Gastroesophageal sphincter (tissue), 4 donors: ENCODE data around the gene BCS1L. TPM values are rescaled to one million over a fixed set of nuclear protein-coding genes. Genes with fewer than 3 reads are reported as not detected.

Experiments
- ATAC-seq: fragments of 150-250 bp; one replicate; pipeline ENCODE4 v1.9.1; 2016; ENCODE audit warnings: mild to moderate bottlenecking, moderate library complexity
- H3K27ac ChIP-seq, 4 donors: fragments of 200-600 bp; sonication (generic) in 3 of 4; 1 replicate in 3 of 4; 2 replicates in 1 of 4; pipeline ENCODE4 v1.5.1; 2016 to 2019
- H3K27me3 ChIP-seq: fragments of 200-600 bp; sonication (generic); one replicate; pipeline ENCODE4 v1.5.1; 2019
- H3K36me3 ChIP-seq, 2 donors: fragments of 200-600 bp; sonication (generic); one replicate each; pipeline ENCODE4 v1.5.1; 2019; ENCODE audit warnings: control low read depth in 1 of 2
- H3K4me1 ChIP-seq, 3 donors: fragments of 200-600 bp; sonication (generic); 1 replicate in 2 of 3; 2 replicates in 1 of 3; pipeline ENCODE4 v1.5.1; 2016 to 2019; ENCODE audit warnings: control low read depth in 2 of 3
- H3K4me3 ChIP-seq, 2 donors: fragments of 200-600 bp; sonication (generic); one replicate each; pipeline ENCODE4 v1.5.1; 2019; ENCODE audit warnings: mild to moderate bottlenecking in 1 of 2, moderate library complexity in 1 of 2
- H3K9me3 ChIP-seq, 3 donors: fragments of 200-600 bp; sonication (generic); one replicate each; pipeline ENCODE4 v1.5.1; 2017 to 2019; ENCODE audit warnings: control low read depth in 2 of 3
- EP300 ChIP-seq: sonication (generic); formaldehyde crosslinking; IDR thresholded peaks from one replicate; pipeline ENCODE4 v1.6.1; 2017; ENCODE audit warnings: antibody characterized with exemption, mild to moderate bottlenecking
- POLR2A ChIP-seq, 2 donors: fragments of 450-650 bp; IDR thresholded peaks; one replicate each; pipeline ENCODE4 v1.6.1; 2017; ENCODE audit warnings: antibody characterized with exemption in 2 of 2, mild to moderate bottlenecking in 2 of 2, moderate library complexity in 1 of 2
- POLR2AphosphoS5 ChIP-seq: sonication (generic); formaldehyde crosslinking; IDR thresholded peaks from one replicate; pipeline ENCODE4 v1.6.1; 2017; ENCODE audit warnings: antibody characterized with exemption
- WGBS, 2 donors: methylation state at CpG; one replicate each; pipeline ENCODE4 v1.1.5; 2018; ENCODE audit warnings: low coverage in 1 of 2; 5-methylcytosine and 5-hydroxymethylcytosine counted together
- total RNA-seq, 4 donors: library from RNA; depleted of rRNA; stranded (reverse); fragments of >200 nt; gene quantifications; one replicate each; pipeline ENCODE4 v1.1.0, GENCODE V29; 2016
- TF ChIP-seq, protein P1 (sequence below), 4 experiments: fragments of 200-600 bp in 2 of 4; fragments of 450-650 bp in 2 of 4; sonication (generic) in 1 of 4; IDR thresholded peaks; one replicate each; pipeline ENCODE4 v1.5.1; 2017 to 2019; ENCODE audit warnings: antibody characterized with exemption in 4 of 4, mild to moderate bottlenecking in 2 of 4, moderate library complexity in 2 of 4

BCS1L gene
- total RNA-seq, 4 donors from 2014 or later = 24.3 to 37.4 (median 29.9) TPM

DNA sequence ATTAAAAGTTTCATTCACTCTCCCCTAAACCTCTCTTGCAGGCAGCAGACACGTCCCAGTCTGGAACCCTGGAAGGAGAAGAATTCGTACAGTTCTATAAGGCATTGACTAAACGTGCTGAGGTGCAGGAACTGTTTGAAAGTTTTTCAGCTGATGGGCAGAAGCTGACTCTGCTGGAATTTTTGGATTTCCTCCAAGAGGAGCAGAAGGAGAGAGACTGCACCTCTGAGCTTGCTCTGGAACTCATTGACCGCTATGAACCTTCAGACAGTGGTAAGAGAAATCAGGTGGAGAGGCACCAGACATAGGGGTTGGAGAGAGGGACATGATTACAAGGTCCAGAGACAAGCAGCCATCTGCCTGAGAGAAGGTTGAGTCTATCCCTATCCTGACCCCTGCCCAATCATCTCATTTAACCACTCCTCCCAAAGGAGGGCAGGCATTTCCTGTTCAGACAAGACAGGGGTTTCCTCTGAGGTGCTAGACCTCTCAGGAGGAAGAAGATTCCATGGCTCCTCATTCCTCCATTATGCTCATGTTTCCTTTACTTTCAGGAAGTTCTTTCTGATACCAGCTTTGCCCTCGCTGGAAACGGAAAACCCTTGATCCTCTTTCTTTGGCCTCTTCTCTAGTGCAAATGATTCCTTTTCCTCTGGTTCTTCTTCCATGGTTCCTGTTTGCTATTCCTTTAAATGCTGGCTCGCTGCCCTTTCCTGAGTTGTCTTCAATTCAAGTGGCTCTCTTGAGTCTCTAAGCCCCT is 36.7 kb upstream of the BCS1L start:
- Histone ChIP-seq H3K4me3 (no peak overlapping the region), H3K27ac (no peak overlapping the region), H3K4me1 (peaks cover 0 to 13% (median 0%) of the 10 kb centered on the region in 3 donors), H3K36me3 (peaks cover 0 to 62% of the 10 kb centered on the region in 2 donors), H3K9me3 (no peaks in the 10 kb centered on the region), H3K27me3 (no peaks in the 10 kb centered on the region)
- WGBS, 2 donors = 30 to 60% methylated on average over 4 to 7 of the region's 7 CpGs
- no peak for ATAC-seq
- TF ChIP-seq EP300 = no peak
- TF ChIP-seq, protein P1, sequence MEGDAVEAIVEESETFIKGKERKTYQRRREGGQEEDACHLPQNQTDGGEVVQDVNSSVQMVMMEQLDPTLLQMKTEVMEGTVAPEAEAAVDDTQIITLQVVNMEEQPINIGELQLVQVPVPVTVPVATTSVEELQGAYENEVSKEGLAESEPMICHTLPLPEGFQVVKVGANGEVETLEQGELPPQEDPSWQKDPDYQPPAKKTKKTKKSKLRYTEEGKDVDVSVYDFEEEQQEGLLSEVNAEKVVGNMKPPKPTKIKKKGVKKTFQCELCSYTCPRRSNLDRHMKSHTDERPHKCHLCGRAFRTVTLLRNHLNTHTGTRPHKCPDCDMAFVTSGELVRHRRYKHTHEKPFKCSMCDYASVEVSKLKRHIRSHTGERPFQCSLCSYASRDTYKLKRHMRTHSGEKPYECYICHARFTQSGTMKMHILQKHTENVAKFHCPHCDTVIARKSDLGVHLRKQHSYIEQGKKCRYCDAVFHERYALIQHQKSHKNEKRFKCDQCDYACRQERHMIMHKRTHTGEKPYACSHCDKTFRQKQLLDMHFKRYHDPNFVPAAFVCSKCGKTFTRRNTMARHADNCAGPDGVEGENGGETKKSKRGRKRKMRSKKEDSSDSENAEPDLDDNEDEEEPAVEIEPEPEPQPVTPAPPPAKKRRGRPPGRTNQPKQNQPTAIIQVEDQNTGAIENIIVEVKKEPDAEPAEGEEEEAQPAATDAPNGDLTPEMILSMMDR (IDR thresholded peaks at IDR 0.05) = no peak
- TF ChIP-seq POLR2AphosphoS5 = no peak

DNA sequence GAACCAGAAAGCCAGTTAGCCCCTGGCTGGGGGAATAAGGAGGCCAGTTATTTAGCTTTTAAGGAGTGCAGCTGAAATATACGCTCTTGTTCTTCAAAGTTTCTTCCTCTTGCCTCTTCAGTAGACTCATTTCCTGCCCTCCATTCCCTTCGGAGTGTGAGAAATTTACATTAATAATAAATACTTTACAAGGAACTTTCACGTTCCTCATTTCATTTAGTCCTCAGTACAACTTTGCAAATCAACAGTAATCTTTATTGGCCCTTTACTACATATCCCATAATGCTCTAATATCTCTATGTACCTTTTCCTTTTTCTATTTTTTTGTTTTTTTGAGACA is 36.1 kb upstream of the BCS1L start:
- ATAC-seq = no peak
- Histone ChIP-seq H3K4me3 (no peak overlapping the region), H3K27ac (no peak overlapping the region), H3K9me3 (no peaks in the 10 kb centered on the region), H3K4me1 (peaks cover 0 to 13% (median 0%) of the 10 kb centered on the region in 3 donors), H3K36me3 (peaks cover 0 to 62% of the 10 kb centered on the region in 2 donors), H3K27me3 (no peaks in the 10 kb centered on the region)
- no peak for TF ChIP-seq EP300
- no peak for TF ChIP-seq POLR2A (IDR thresholded peaks at IDR 0.05)
- TF ChIP-seq POLR2AphosphoS5 = no peak
- TF ChIP-seq, protein P1 (IDR thresholded peaks at IDR 0.05) = no peak
- WGBS, 2 donors = 53 to 65% methylated on average over 3 of the region's 3 CpGs

DNA sequence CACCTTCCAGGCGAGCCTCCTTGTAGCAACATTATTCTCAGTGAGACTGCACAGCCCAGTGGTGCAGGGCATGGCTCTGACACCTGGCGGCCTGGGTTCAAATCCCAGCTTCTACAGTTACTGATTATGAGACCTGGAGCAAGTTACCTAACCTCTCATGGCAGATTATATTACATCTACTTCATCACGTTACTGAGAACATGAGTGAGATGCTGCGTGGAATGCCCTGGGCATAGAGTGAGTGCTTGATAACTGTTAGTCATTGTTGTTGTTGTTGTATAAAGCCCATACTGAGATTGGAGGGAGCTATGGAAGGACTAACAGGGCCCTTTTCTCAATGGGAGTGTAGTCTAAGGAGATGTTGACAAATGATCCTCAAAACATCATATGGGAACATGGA is 33.1 kb upstream of the BCS1L start:
- WGBS, 2 donors = 58 to 100% methylated on average over 1 to 2 of the region's 4 CpGs
- TF ChIP-seq, protein P1 (IDR thresholded peaks at IDR 0.05) = no peak
- no peak for TF ChIP-seq POLR2AphosphoS5
- TF ChIP-seq EP300 = no peak
- TF ChIP-seq POLR2A (IDR thresholded peaks at IDR 0.05) = no peak
- H3K27me3 ChIP-seq = no peaks in the 10 kb centered on the region
- peaks cover 0 to 64% of the 10 kb centered on the region in 2 donors for H3K36me3 ChIP-seq
- ATAC-seq = no peak
- H3K4me1 ChIP-seq = peaks cover 0 to 22% (median 0%) of the 10 kb centered on the region in 3 donors
- H3K9me3 ChIP-seq = no peaks in the 10 kb centered on the region
- no peak overlapping the region for H3K4me3 ChIP-seq
- H3K27ac ChIP-seq = no peak overlapping the region

DNA sequence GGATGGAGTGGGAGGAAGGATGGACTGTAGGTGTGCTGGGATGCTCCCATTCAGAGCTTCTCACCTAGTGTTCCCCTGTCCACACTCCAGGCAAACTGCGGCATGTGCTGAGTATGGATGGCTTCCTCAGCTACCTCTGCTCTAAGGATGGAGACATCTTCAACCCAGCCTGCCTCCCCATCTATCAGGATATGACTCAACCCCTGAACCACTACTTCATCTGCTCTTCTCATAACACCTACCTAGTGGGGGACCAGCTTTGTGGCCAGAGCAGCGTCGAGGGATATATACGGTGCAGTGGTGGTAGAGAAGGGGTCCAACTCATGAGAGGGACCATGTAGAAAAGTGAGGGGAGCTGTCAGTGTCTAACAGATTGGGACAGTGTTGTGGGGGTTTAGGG is 31.5 kb upstream of the BCS1L start:
- no peaks in the 10 kb centered on the region for H3K9me3 ChIP-seq
- no peak overlapping the region for H3K27ac ChIP-seq
- peaks cover 0 to 13% (median 0%) of the 10 kb centered on the region in 3 donors for H3K4me1 ChIP-seq
- TF ChIP-seq EP300 = no peak
- TF ChIP-seq, protein P1 (IDR thresholded peaks at IDR 0.05) = no peak
- no peak for TF ChIP-seq POLR2A (IDR thresholded peaks at IDR 0.05)
- no peak for TF ChIP-seq POLR2AphosphoS5
- H3K4me3 ChIP-seq = no peak overlapping the region
- WGBS, 2 donors = 94 to 100% methylated on average over 3 of the region's 4 CpGs
- ATAC-seq = no peak
- H3K27me3 ChIP-seq = no peaks in the 10 kb centered on the region
- peaks cover 0 to 72% of the 10 kb centered on the region in 2 donors for H3K36me3 ChIP-seq

GRCh38 chr2:218631837-218632236 is 27.6 kb upstream of the BCS1L start:
- H3K27me3 ChIP-seq = no peaks in the 10 kb centered on the region
- 54 to 81% methylated on average over 3 to 4 of the region's 4 CpGs for WGBS, 2 donors
- peaks cover 0 to 84% of the 10 kb centered on the region in 2 donors for H3K36me3 ChIP-seq
- H3K4me3 ChIP-seq = no peak overlapping the region
- ATAC-seq = no peak
- H3K4me1 ChIP-seq = peaks cover 0 to 10% (median 0%) of the 10 kb centered on the region in 3 donors
- no peaks in the 10 kb centered on the region for H3K9me3 ChIP-seq
- no peak overlapping the region for H3K27ac ChIP-seq
- no peak for TF ChIP-seq EP300
- TF ChIP-seq POLR2A (IDR thresholded peaks at IDR 0.05) = no peak
- TF ChIP-seq, protein P1 (IDR thresholded peaks at IDR 0.05) = no peak
- no peak for TF ChIP-seq POLR2AphosphoS5
